ENCODE results near the gene TALDO1.

GRCh38 chr11:789943-790342, 42.7 kb downstream of the TALDO1 start, which contains the start of gene CEND1:
- TF ChIP-seq, protein P1, sequence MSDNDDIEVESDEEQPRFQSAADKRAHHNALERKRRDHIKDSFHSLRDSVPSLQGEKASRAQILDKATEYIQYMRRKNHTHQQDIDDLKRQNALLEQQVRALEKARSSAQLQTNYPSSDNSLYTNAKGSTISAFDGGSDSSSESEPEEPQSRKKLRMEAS (IDR thresholded peaks at IDR 0.05; ENCODE audit: low read depth): no peak
- TF ChIP-seq, protein P2, sequence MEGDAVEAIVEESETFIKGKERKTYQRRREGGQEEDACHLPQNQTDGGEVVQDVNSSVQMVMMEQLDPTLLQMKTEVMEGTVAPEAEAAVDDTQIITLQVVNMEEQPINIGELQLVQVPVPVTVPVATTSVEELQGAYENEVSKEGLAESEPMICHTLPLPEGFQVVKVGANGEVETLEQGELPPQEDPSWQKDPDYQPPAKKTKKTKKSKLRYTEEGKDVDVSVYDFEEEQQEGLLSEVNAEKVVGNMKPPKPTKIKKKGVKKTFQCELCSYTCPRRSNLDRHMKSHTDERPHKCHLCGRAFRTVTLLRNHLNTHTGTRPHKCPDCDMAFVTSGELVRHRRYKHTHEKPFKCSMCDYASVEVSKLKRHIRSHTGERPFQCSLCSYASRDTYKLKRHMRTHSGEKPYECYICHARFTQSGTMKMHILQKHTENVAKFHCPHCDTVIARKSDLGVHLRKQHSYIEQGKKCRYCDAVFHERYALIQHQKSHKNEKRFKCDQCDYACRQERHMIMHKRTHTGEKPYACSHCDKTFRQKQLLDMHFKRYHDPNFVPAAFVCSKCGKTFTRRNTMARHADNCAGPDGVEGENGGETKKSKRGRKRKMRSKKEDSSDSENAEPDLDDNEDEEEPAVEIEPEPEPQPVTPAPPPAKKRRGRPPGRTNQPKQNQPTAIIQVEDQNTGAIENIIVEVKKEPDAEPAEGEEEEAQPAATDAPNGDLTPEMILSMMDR (IDR thresholded peaks at IDR 0.05): no peak
- TF ChIP-seq REST (IDR thresholded peaks at IDR 0.05; ENCODE audit: low read depth, low read length): no peak

All from SK-N-SH (cell line).